Nucleus accumbens (tissue), 56 donors: Measurements from ENCODE around the gene PRPF38B.
A peak's percentile ranks its signal among the peaks of the same experiment; 100 is the strongest.

Experiments used
- DNase-seq, 56 donors: peaks; one replicate each; lab custom pipeline; 2025; lab: John Stamatoyannopoulos, UW

Gene PRPF38B

GRCh38 chr1:108715932-108716331 is 23.8 kb downstream of the PRPF38B start:
- DNase-seq = no peak

- no peak for DNase-seq
These were observed 24.5 kb downstream of the PRPF38B start for GRCh38 chr1:108716437-108717230.

- DNase-seq = peak in 7 of 56 donors; percentile 8 to 35 (median 18)
These were observed 25.7 kb downstream of the PRPF38B start for GRCh38 chr1:108717774-108718316.

- peak in 3 of 56 donors; percentile 7 to 45 (median 30) for DNase-seq
These were observed 27.0 kb downstream of the PRPF38B start for GRCh38 chr1:108718927-108719655.

GRCh38 chr1:108719656-108720435 is 27.7 kb downstream of the PRPF38B start:
- peak in 3 of 56 donors; percentile 11 to 21 (median 12) for DNase-seq

- peak in 2 of 56 donors; percentile 5 to 54 for DNase-seq
These were observed 30.2 kb downstream of the PRPF38B start for GRCh38 chr1:108722292-108722691.

GRCh38 chr1:108725906-108726305 is 33.8 kb downstream of the PRPF38B start:
- DNase-seq = no peak

- DNase-seq = no peak
These were observed 36.3 kb downstream of the PRPF38B start for GRCh38 chr1:108728327-108728923.

- no peak for DNase-seq
These were observed 37.4 kb downstream of the PRPF38B start for GRCh38 chr1:108729481-108729880.

- no peak for DNase-seq
These were observed 40.3 kb downstream of the PRPF38B start for GRCh38 chr1:108732398-108732797.

GRCh38 chr1:108734171-108734865 is 42.2 kb downstream of the PRPF38B start:
- DNase-seq = peak in 7 of 56 donors; percentile 6 to 50 (median 33)

- peak in 22 of 56 donors; percentile 10 to 68 (median 31) for DNase-seq
These were observed 50.1 kb downstream of the PRPF38B start for GRCh38 chr1:108742253-108742652.

GRCh38 chr1:108745980-108746381 is 53.9 kb downstream of the PRPF38B start:
- no peak for DNase-seq

GRCh38 chr1:108746382-108747170 is 54.5 kb downstream of the PRPF38B start, which contains the start of gene STXBP3:
TSS of gene STXBP3 (plus strand) at chr1:108746674. CDS start at chr1:108746738, 64 bp downstream.
- DNase-seq = peak; percentile 81 to 99 (median 97)

- DNase-seq = peak in 47 of 56 donors; percentile 3 to 77 (median 55)
These were observed 55.2 kb downstream of the PRPF38B start for GRCh38 chr1:108747171-108747850.

GRCh38 chr1:108747898-108748297 is 55.8 kb downstream of the PRPF38B start:
- no peak for DNase-seq

GRCh38 chr1:108749081-108749480 is 57.0 kb downstream of the PRPF38B start:
- DNase-seq = no peak
